22Rv1 (cell line): ENCODE measurements around the gene UBAP2L.

Experiments
- CTCF ChIP-seq: fragments of 450-650 bp; IDR thresholded peaks from 2 replicates; pipeline ENCODE4 v1.5.1; 2017; ENCODE audit warnings: mild to moderate bottlenecking
- ZFX ChIP-seq: fragments of 450-650 bp; IDR thresholded peaks from 2 replicates; pipeline ENCODE4 v1.6.1; 2017; ENCODE audit warnings: antibody characterized with exemption, borderline replicate concordance

DNA sequence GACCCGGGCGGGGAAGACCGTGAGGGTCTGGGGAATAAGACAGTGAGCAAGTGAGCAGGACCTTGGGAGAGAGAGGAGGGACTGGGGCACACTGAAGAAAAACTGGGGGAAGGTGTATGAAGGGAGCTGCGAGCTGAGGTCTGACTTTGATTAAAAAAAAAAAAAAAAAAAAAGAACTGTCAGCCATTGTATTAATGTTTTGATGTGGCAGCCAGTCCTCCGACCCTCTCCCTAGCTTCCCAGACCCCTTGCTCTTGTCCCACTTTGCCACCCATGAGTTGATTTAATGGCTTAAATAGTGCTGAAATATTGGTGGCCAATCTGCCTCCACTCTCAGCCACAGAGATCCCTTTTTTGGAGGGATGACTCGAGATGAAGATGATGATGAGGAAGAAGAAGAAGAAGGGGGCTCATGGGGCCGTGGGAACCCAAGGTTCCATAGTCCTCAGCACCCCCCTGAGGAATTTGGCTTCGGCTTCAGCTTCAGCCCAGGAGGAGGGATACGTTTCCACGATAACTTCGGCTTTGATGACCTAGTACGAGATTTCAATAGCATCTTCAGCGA lies 52.3 kb downstream of the UBAP2L start:
- TF ChIP-seq CTCF, result no peak
- no peak for TF ChIP-seq ZFX
